Renal cortex interstitium (tissue), 11 donors: ENCODE results near the gene UCN. TPM values are rescaled to one million over a fixed set of nuclear protein-coding genes. Genes with fewer than 3 reads are reported as not detected.
"Not testable (repeated sequence)": the region's sequence is repeated elsewhere in the genome, so short reads cannot be mapped to it uniquely, and the experiment has no call there.

ENCODE experiments used
- DNase-seq, 11 donors: peaks; one replicate each; pipeline ENCODE4 v3.0.0-alpha.2; 2013; ENCODE audit warnings: low read depth in 9 of 11, low spot score in 4 of 11; ENCODE audit errors: extremely low read depth in 1 of 11
- polyA plus RNA-seq, 3 donors: library from polyadenylated mRNA; unstranded; fragments of 120-200 nt; gene quantifications; one replicate each; pipeline ENCODE4 v1.2.1, GENCODE V29; 2013; ENCODE audit not compliant: insufficient read length in 3 of 3

Gene UCN
- polyA plus RNA-seq, 3 donors, result 0.56 to 1.1 (median 0.82) TPM

DNA sequence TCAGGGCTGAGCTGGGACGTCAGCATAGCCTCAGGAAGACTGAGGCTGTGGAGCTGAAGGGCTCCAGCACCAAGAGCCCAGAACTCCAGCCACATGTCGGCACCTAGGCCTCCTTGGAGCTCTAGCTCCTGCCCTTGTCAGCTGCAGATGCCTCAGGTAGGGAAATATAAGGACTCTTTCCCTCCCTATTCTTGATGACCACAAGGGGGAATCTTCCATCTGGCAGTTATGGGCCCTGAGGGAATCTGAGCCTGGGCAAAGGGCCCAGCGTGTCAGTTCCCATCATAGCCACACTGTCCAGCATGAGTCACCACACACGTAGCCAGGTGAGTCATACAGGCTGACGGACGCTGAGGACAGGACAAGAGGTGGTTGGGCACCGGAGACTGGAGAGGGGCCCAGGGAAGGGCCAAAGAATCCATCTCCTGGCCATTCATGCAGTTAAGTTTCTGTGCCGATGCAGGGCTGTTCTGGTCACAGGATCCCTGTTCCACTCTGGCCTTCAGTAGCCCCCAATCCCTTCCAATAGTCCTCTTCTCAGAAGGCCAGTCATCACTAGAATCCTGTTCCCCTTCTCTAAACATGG is 12.8 kb upstream of the UCN start:
- DNase-seq, result no peak

DNA sequence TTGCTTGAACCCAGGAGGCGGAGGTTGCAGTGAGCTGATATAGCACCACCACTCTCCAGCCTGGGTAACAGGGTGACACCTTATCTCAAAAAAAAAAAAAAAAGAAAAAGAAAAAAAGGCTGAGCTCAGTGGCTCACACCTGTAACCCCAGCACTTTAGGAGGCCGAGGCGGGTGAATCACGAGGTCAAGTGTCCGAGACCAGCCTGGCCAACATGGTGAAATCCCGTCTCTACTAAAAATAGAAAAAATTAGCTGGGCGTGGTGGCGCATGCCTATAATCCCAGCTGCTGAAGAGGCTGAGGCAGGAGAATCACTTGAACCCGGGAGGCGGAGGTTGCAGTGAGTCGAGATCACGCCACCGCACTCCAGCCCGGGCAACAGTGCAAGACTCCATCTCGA is 11.6 kb upstream of the UCN start:
- not testable (repeated sequence) for DNase-seq

DNA sequence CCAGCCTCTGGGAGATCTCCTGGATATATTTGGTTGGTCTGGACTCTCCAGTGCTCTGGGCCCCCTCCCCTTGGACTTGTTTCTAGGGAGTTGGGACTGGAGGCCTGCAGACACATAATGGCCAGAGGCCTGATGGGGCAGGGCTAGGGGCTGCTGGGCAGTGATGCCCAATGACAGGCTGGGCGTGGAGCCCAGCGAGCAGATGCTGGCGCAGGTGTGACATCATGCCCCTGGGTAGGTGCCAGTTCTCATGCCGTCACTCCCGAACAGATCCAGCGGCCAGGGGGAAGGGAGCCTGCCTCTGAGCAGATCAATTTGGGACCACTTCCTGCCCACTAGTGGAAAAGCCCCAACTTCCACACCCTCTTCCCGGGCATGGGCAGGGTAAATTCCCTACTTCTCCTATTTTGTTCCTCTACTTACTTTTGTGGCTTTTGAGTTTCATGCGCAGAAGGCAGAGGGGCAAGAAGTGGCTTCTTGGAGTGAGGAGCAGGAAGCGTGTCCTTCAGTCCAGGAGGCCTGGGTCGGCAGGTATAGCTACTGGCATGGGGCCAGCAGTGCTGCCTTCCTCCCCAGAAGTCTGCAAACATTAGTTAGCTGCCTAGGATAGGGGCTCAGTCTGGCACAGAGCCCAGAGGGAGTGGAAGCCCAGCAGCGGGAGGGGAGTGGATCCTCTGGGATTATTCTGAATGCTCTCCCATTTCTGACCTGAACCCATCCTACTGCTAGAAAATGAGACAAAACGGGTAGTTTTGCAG is 8.6 kb upstream of the UCN start:
- DNase-seq, result no peak

DNA sequence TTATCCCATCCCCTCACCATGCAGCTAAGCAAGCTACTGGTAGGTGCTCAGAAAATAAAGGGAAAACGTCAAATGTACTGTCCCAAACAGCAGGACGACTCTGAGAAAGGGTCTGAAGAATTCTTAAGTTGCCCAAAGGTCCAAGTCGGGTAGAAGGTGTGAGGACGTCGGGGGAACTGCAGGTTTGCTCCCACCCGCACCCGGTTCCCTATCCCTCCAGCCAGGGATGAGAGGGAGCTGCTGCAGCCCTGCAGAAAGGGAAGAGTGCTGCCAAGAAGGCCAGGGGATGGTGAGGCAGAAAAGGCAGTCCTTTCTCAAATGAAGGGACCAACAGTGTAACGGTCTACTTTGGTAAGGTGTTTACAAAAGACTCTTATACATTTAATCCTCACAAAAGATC is 6.9 kb upstream of the UCN start:
- no peak for DNase-seq

DNA sequence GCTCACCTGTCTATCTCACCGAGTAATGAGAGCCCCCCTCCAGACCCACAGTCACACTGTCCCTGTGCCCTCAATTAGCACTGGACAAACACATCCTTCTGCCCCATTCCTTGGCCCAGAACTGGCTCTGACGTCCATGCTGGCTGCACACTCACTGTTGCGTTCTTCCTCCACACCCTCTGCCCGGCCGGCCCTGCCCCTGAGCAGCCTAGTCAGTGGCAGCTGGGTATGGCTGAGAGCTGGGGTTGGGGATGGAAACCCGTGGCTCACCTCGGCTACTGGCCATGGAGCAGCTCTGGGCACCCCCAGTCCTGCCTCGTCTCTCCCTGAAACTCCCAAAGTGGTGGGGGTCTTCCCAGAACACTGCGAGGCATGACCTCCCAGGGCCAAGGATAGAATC is 6.5 kb upstream of the UCN start:
- DNase-seq, result no peak

DNA sequence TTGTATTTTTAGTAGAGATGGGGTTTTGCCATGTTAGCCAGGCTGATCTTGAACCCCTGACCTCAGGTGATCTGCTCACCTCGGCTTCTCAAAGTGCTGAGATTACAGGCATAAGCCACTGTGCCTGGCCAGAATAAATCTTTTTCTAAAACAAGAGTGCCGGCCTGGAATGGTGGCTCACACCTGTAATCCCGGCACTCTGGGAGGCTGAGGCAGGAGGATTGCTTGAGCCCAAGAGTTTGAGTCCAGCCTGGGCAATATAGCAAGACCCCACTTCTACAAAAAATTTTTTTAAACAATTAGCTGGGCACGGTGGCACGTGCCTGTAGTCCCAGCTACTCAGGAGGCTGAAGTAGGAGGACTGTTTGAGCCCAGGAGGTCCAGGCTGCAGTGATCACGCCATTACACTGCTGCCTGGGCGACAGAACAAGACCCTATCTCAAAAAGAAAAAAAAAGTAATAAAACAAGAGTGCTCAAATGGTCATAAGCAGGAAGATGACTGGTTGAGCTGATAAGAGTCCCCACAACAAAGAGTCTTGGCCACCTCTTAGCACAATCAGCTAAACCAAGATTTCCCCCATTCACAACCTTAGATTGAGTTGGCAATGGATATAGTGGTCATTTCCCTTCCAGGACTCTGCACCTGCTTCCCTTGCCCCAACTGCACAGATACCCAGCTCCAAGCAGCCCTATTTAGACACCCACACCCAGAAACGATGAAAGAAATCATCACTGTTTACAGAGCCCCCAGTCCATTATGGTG is 5.8 kb upstream of the UCN start:
- DNase-seq, result no peak

DNA sequence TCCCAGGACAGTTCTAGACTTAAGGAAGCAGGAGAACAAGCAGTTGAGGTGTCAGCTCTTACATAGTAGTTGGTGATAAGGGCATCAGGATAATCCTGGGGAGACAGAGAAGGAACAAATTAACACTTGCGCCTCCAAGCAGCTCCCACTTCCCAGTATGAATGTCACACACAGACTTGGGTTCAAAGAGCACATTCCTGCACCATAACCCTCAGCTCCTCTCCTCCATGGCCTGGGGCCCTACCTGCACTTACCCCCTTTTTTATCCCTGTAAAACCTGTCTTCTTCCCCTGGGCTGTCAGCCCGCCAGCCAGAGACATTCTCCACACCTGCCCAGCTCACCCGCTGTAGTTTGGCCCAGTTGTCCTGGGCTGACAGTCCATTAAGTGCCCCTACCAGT is 3.9 kb upstream of the UCN start:
- no peak for DNase-seq

DNA sequence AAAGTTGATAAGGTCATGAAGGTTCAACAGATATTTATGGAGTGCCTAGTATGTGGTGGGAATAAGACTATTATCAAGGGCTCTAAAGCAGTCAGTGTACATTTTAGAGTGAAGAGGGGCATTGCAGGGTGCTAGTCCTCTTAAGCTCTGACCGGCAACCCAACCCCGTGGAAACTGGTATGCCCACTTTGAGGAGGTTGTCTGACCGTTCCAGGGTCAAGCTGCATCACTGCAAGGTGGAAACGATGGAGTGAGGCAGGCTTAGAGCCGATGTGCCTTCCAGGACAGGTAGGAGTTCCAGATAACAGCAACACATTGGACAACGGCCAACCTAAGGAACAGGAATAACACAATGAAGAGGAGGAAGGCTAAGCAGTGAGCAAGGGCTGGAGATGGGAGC is 1.4 kb upstream of the UCN start:
- DNase-seq, result no peak

DNA sequence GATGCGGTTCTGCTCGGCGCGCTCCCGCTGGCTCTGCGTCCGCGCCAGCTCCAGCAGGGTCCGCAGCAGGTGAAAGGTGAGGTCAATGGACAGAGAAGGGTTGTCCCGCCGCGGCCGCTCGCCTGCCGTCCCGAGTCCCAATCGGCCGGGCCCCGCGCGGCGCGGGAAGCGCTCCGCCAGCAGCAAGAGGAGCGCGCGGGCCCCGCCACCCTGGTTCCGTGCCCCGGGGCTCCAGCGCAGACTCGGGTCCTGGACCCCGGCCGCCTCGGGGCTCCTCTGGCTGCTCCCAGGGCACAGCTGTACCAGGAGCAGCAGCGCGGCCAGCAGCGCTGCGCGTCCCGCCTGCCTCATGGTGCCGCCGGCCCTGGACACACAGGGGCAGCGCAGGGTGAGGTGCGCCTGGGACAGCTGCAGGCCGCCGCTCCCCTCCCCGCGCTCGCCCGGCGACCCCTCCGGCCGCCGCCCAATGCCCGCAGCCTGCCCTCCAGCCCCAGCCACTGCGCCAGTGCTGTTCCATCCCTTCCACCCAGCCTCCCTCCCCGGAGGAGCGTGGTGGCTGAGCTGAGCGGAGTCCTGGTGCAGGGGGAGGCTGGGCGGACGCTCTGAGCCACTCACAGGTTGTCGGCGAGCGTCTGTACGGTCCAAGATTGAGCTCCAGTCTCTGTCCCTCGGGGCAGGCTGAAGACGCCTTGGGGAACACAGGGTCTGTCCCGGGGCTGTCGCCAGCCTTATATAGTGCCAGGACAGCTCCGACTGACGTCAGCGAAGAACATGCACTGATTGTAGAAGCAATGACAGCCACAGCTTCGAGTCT is 493 bp downstream of the UCN start:
- no peak for DNase-seq

DNA sequence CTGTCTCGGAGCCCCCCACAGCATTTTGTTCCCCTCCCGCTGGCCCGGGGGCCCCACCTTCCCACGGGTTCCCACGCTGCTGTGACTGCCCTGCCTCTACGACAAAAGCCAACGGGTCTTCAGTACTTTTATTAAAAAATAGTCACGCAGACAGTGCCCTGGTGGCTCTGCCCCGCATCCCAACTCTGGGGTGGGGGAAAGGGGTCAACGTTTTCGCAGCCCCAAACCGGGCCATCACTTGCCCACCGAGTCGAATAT is 1.0 kb downstream of the UCN start:
- DNase-seq, result no peak

DNA sequence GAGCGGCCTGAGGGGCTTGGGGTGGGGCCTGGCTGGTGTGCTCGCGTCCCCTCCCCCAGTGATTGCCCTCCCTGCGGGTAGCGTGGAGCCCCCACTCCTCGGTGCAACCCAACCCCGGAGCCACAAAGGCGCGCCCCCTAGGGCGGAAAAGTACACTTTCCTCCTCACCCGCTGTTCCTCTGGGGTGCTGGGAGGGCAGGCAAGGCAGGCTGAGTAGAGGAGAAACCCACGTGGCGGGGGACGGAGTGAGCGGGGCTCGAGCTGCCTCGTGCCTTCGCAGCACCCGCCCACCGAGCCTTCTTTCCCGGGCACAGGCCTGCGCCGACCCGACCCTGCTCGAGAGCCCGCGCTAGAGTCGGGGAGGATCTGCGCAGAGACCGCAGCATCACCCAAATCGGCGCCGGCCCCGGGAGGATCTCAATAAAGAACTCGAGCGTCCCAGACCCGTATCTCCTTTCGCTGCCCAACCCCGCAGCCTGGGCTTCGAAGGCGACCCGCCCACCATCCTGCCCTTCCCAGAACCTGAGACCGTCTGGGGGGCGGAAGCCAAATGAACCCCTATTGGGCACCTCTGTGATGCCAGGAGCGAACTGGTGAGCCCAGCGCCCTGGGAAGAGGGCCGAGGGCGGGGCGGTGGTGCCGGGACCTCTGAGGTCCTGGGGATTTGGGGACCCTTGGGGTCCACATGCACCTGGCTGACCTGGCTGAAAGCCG is 1.5 kb downstream of the UCN start:
- DNase-seq, result no peak

DNA sequence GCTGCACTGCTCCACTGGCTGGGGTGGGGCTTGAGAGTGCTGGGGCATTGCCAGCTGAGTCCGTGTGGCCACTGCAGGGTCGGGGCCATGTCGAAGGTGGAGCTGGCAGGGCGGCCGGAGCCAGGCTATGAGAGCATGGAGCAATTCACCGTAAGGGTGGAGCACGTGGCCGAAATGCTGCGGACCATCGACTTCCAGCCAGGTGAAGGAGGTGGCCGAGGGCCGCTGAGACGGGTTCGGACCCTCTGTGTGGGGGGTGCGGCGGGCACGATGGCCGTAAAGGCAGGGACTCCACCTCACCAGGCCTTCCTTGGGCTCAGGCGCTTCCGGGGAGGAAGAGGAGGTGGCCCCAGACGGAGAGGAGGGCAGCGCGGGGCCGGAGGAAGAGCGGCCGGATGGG is 2.1 kb downstream of the UCN start:
- no peak for DNase-seq

DNA sequence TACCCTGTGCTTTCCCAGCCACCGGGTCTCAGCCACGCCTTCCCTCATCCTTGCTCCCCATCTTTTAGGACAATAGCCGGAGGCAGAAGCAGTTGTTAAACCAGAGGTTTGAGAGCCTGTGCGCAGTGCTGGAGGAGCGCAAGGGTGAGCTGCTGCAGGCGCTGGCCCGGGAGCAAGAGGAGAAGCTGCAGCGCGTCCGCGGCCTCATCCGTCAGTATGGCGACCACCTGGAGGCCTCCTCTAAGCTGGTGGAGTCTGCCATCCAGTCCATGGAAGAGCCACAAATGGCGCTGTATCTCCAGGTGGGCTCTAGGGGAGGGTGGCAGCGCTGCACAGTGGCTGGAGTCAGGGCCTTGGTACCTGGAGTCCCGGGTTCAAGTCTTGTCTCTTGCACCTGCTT is 2.7 kb downstream of the UCN start:
- DNase-seq, result no peak

DNA sequence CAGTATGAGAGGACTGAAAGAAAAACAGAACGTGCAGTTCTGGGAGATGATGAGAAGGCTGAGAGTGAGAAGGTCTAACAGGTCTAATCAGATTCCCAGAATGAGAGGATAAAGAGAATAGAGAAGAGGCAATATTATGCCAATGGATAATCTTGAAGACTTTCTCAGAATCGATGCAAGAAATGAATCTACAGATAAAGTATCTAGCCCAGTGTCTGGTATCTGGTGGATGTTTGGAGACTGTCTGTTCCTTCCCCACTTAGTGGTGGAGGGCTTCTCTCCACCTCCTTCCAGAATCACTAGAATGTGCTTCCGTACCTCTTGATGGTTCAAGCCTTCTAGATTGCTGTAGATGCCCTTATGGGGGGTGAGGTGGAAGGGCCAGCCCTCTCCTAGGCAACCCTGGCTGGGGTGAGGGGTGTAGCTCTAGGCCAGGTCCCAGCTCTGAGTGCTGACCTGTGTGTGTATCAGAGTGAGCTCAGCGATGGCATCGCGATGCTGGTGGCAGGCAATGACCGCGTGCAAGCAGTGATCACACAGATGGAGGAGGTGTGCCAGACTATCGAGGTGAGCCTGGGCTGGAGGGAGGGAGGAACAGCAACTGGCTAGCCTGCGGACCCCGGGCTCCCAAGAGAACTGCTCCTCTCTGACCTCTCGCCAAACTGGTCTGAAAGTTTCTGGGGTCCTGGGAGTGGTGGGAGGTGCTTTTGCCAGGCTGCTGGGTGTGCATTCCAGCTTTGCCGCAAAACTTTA is 3.6 kb downstream of the UCN start:
- DNase-seq, result no peak

DNA sequence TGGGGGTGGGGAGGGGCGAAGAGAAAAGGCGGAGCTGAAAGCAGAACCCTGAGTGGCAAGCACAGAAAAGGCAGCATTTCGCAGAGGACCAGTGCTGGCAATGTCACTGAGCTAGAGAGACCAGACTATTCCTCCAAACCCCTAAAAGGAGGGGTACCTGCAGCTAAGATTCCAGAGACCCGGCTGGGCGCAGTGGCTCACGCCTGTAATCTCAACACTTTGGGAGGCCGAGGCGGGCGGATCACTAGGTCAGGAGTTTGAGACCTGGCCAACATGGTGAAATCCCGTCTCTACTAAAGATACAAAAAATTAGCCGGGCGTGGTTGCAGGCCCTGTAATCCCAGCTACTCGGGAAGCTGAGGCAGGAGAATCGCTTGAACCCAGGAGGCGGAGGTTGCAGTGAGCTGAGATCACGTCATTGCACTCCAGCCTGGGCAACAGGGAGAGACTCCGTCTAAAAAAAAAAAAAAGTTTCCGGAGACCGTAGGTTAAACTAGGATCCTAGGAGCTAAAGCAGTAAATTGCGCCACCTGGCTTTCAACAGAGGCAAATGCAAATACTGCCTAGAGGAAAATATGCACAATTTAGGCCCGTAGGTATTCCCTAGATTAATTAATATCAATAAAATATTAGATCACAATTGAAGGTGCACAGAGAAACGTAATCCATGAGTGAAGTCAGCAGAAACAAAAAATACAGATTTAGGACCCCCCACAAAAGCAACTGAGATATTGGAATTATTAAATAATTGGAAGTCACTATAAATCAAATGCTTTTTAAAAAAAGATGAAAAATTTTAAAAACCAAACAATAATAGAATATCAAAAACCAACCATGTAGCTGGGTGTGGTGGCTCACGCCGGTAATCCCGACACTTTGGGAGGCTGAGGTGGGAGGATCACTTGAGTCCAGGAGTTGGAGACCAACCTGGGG is 4.9 kb downstream of the UCN start:
- DNase-seq, result peak in 1 of 11 donors; percentile 59

DNA sequence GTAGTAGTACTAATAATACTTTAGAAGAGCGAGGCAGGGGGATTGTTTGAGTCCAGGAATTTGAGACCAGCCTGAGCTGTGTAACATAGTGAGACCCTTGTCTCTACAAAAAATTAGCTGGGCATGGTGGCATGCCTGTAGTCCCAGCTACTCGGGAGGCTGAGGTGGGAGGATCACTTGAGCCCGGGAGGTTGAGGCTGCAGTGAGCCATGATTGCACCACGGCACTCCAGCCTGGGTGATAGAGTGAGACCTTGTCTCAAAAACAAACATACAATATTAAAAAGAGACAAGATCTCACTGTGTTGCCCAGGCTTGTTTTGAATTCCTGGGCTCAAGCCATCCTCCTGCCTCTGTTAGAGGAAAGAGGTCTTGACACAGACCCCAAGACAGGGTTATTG is 7.6 kb downstream of the UCN start:
- DNase-seq, result not testable (repeated sequence)

DNA sequence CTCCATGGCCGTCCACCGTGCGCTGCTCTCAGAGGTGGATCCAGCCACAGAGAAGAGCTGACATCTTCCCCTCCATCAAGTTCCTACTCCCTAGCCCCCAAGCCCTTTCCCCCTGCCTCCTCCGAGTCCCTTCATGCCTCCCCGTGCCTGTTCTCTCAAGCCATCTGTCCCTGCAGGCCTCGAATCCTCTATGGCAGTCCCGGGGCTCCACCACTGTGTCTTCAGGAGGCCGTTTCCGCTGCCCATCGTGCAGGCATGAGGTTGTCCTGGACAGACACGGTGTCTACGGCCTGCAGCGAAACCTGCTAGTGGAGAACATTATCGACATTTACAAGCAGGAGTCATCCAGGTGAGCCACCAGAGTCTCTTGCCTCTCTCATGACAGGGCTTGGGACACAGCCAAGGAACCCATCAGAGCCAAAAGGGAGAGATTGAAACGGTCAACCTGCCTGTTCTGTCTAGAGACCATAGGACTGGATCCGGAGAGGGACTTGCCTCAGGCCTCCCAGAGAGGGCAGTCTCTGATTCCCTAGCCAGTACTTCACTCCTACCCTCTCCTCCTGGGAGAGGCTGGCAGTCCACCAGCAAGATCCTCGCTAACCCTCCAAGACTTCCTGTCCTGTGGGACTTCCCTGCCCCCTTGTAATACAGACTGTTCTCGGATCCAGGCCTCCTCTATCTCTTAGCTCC is 9.7 kb downstream of the UCN start:
- DNase-seq, result no peak
